HepG2 (cell line): Measurements from ENCODE around the gene OST4. TPM values are rescaled to one million over a fixed set of nuclear protein-coding genes. Genes with fewer than 3 reads are reported as not detected.

Experiments
- CBX5 ChIP-seq: sonication (generic); formaldehyde crosslinking; IDR thresholded peaks from 2 replicates; pipeline ENCODE4 v1.4.0; 2020; ENCODE audit warnings: missing genetic modification reagents, borderline replicate concordance
- IRX3 ChIP-seq: sonication (generic); formaldehyde crosslinking; IDR thresholded peaks from 2 replicates; pipeline ENCODE4 v1.8.1; 2023; ENCODE audit warnings: mild to moderate bottlenecking, low read depth, missing genetic modification reagents, borderline replicate concordance
- KAT8 ChIP-seq: IDR thresholded peaks from 2 replicates; pipeline ENCODE4 v1.6.1; 2016; ENCODE audit warnings: missing genetic modification reagents, missing compliant biosample characterization
- KDM5A ChIP-seq: fragments of 200-600 bp; sonication (generic); IDR thresholded peaks from 2 replicates; pipeline ENCODE4 v1.7.0; 2018; ENCODE audit warnings: antibody characterized with exemption, mild to moderate bottlenecking, low read length, borderline replicate concordance
- NFE2 ChIP-seq: sonication (generic); formaldehyde crosslinking; IDR thresholded peaks from 2 replicates; pipeline ENCODE4 v1.4.0; 2020; ENCODE audit warnings: missing genetic modification reagents
- RFX1 ChIP-seq: fragments of 450-650 bp; IDR thresholded peaks from 2 replicates; pipeline ENCODE4 v1.6.1; 2017
- SPEN ChIP-seq: sonication (generic); formaldehyde crosslinking; IDR thresholded peaks from 2 replicates; pipeline ENCODE4 v1.5.1; 2020; ENCODE audit warnings: low read depth, mild to moderate bottlenecking, missing genetic modification reagents
- SYNCRIP ChIP-seq: fragments of 200-400 bp; formaldehyde crosslinking; IDR thresholded peaks from 2 replicates; pipeline ENCODE4 v1.6.1; 2018; ENCODE audit warnings: mild to moderate bottlenecking, low read depth, low read length; ENCODE audit not compliant: insufficient read depth
- TEAD3 ChIP-seq: optimal IDR thresholded peaks from 2 replicates; pipeline ENCODE3; 2016; ENCODE audit warnings: borderline replicate concordance
- ZC3H13 ChIP-seq: sonication (generic); formaldehyde crosslinking; IDR thresholded peaks from 2 replicates; pipeline ENCODE4 v1.8.1; 2023; ENCODE audit warnings: mild to moderate bottlenecking, missing genetic modification reagents, moderate library complexity
- ZKSCAN5 ChIP-seq: sonication (generic); formaldehyde crosslinking; IDR thresholded peaks from 2 replicates; pipeline ENCODE4 v1.5.1; 2020; ENCODE audit warnings: mild to moderate bottlenecking, missing genetic modification reagents
- ZMYM2 ChIP-seq: sonication (generic); formaldehyde crosslinking; IDR thresholded peaks from 2 replicates; pipeline ENCODE4 v1.8.0; 2022; ENCODE audit warnings: mild to moderate bottlenecking, missing genetic modification reagents
- ZNF549 ChIP-seq: sonication (generic); formaldehyde crosslinking; IDR thresholded peaks from 2 replicates; pipeline ENCODE4 v1.5.0; 2020; ENCODE audit warnings: missing genetic modification reagents
- ZNF615 ChIP-seq: sonication (generic); formaldehyde crosslinking; IDR thresholded peaks from 2 replicates; pipeline ENCODE4 v1.5.0; 2020; ENCODE audit warnings: mild to moderate bottlenecking, missing genetic modification reagents, borderline replicate concordance
- polyA plus RNA-seq, 8 experiments: library from polyadenylated mRNA; depleted of rRNA in 3 of 8; stranded (reverse) in 7 of 8; unstranded in 1 of 8; fragments of >200 nt; fragmentation: Illumina TruSeq in 4 of 8; extraction: Trizol in 4 of 8; gene quantifications; 2 replicates each; pipeline versions ENCODE4 v1.2.1 to v1.2.3, GENCODE V29; 2011 to 2016; ENCODE audit warnings: low read depth in 4 of 8, missing spikeins in 1 of 8, mixed read lengths in 1 of 8; ENCODE audit not compliant: insufficient read depth in 1 of 8
- total RNA-seq, 5 experiments: library from RNA; depleted of rRNA; stranded (reverse); fragments of >200 nt; fragmentation: Illumina TruSeq; extraction: Trizol; gene quantifications; 2 replicates each; pipeline ENCODE4 v1.2.3, GENCODE V29; 2016; ENCODE audit warnings: low read depth in 1 of 5
- TF ChIP-seq, protein P1 (sequence below), 2 experiments: sonication (generic) in 1 of 2; formaldehyde crosslinking in 1 of 2; IDR thresholded peaks; 2 replicates each; pipeline versions ENCODE4 v1.4.0 to v1.6.1; 2016 to 2020; ENCODE audit warnings: borderline replicate concordance in 1 of 2, low read depth in 1 of 2, mild to moderate bottlenecking in 1 of 2, missing genetic modification reagents in 1 of 2
- TF ChIP-seq, protein P2 (sequence below): sonication (generic); formaldehyde crosslinking; IDR thresholded peaks from 2 replicates; pipeline ENCODE4 v1.4.0; 2020; ENCODE audit warnings: missing genetic modification reagents, borderline replicate concordance
- TF ChIP-seq, protein P3 (sequence below): IDR thresholded peaks from 2 replicates; pipeline ENCODE4 v1.6.1; 2016
- TF ChIP-seq, protein P4 (sequence below): fragments of 450-650 bp; IDR thresholded peaks from 2 replicates; pipeline ENCODE4 v1.6.1; 2017; ENCODE audit warnings: mild to moderate bottlenecking
- TF ChIP-seq, protein P5 (sequence below): sonication (generic); formaldehyde crosslinking; IDR thresholded peaks from 2 replicates; pipeline ENCODE4 v1.4.0; 2020; ENCODE audit warnings: mild to moderate bottlenecking, missing genetic modification reagents

Gene OST4
- total and polyA plus RNA-seq, 2 of the 13 experiments (the other 11 are each of a cell fraction or from before 2014, with no cell fraction given) = 498 to 584 TPM

DNA sequence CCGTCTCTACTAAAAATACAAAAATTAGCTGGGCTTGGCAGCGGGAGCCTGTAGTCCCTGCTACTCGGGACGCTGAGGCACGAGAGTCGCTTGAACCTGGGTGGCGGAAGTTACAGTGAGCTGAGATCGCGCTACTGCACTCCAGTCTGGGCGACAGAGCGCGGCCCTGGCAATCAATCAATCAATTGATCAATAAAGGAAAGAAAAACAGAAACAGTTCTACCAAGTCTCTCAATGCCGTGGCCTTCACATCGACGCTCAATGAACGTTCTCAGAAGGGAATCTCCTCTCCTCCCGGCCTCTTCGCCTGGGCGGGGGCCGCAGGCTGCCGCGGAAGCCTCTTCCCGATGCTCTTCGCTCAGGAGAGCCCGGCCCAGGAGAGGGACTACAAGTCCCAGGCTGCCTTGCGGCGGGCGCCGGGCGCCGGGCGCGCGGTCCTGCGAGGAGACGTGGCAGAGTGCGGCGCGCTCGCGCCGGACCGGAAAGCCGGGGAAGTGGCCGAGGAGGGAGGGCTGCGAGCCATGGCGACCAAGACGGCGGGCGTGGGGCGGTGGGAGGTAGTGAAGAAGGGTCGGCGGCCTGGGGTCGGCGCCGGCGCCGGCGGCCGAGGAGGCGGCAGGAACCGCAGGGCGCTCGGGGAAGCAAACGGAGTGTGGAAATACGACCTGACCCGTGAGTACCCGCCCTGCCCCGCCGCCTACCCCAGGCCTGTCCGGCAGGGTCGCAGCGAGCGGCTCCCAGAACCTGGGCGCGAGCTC lies 38.8 kb downstream of the OST4 start, which contains the start of gene TMEM214 (continued):
- TF ChIP-seq ZC3H13 (CRISPR knock-in tag) = peak; percentile 88; the same call in 1 of the 2 replicates
- TF ChIP-seq SYNCRIP = no peak
- peak; percentile 72; the same call in 1 of the 2 replicates for TF ChIP-seq KDM5A
- no peak for TF ChIP-seq ZKSCAN5 (CRISPR knock-in tag)
- TF ChIP-seq TEAD3 (CRISPR knock-in tag) = peak; percentile 30
- TF ChIP-seq, protein P1, sequence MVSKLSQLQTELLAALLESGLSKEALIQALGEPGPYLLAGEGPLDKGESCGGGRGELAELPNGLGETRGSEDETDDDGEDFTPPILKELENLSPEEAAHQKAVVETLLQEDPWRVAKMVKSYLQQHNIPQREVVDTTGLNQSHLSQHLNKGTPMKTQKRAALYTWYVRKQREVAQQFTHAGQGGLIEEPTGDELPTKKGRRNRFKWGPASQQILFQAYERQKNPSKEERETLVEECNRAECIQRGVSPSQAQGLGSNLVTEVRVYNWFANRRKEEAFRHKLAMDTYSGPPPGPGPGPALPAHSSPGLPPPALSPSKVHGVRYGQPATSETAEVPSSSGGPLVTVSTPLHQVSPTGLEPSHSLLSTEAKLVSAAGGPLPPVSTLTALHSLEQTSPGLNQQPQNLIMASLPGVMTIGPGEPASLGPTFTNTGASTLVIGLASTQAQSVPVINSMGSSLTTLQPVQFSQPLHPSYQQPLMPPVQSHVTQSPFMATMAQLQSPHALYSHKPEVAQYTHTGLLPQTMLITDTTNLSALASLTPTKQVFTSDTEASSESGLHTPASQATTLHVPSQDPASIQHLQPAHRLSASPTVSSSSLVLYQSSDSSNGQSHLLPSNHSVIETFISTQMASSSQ (IDR thresholded peaks at IDR 0.05; ENCODE audit: low read depth) = no peak
- TF ChIP-seq, protein P1 (CRISPR knock-in tag; IDR thresholded peaks at IDR 0.05; ENCODE audit: borderline replicate concordance) = peak; percentile 44
- TF ChIP-seq ZNF615 (CRISPR knock-in tag) = no peak
- TF ChIP-seq KAT8 (CRISPR knock-in tag) = peak; percentile 89
- peak; percentile 76 for TF ChIP-seq ZMYM2 (CRISPR knock-in tag)
- TF ChIP-seq, protein P2, sequence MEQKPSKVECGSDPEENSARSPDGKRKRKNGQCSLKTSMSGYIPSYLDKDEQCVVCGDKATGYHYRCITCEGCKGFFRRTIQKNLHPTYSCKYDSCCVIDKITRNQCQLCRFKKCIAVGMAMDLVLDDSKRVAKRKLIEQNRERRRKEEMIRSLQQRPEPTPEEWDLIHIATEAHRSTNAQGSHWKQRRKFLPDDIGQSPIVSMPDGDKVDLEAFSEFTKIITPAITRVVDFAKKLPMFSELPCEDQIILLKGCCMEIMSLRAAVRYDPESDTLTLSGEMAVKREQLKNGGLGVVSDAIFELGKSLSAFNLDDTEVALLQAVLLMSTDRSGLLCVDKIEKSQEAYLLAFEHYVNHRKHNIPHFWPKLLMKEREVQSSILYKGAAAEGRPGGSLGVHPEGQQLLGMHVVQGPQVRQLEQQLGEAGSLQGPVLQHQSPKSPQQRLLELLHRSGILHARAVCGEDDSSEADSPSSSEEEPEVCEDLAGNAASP (CRISPR knock-in tag) = no peak
- TF ChIP-seq CBX5 (CRISPR knock-in tag) = no peak
- TF ChIP-seq IRX3 (CRISPR knock-in tag) = no peak; the same call in 1 of the 2 replicates
- TF ChIP-seq ZNF549 (CRISPR knock-in tag) = no peak
- TF ChIP-seq, protein P3, sequence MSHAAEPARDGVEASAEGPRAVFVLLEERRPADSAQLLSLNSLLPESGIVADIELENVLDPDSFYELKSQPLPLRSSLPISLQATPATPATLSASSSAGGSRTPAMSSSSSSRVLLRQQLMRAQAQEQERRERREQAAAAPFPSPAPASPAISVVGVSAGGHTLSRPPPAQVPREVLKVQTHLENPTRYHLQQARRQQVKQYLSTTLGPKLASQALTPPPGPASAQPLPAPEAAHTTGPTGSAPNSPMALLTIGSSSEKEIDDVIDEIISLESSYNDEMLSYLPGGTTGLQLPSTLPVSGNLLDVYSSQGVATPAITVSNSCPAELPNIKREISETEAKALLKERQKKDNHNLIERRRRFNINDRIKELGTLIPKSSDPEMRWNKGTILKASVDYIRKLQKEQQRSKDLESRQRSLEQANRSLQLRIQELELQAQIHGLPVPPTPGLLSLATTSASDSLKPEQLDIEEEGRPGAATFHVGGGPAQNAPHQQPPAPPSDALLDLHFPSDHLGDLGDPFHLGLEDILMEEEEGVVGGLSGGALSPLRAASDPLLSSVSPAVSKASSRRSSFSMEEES (CRISPR knock-in tag) = 0 out of 2 replicates have a peak, but pooled peaks have one; percentile 42
- TF ChIP-seq, protein P4, sequence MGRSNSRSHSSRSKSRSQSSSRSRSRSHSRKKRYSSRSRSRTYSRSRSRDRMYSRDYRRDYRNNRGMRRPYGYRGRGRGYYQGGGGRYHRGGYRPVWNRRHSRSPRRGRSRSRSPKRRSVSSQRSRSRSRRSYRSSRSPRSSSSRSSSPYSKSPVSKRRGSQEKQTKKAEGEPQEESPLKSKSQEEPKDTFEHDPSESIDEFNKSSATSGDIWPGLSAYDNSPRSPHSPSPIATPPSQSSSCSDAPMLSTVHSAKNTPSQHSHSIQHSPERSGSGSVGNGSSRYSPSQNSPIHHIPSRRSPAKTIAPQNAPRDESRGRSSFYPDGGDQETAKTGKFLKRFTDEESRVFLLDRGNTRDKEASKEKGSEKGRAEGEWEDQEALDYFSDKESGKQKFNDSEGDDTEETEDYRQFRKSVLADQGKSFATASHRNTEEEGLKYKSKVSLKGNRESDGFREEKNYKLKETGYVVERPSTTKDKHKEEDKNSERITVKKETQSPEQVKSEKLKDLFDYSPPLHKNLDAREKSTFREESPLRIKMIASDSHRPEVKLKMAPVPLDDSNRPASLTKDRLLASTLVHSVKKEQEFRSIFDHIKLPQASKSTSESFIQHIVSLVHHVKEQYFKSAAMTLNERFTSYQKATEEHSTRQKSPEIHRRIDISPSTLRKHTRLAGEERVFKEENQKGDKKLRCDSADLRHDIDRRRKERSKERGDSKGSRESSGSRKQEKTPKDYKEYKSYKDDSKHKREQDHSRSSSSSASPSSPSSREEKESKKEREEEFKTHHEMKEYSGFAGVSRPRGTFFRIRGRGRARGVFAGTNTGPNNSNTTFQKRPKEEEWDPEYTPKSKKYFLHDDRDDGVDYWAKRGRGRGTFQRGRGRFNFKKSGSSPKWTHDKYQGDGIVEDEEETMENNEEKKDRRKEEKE = no peak
- no peak for TF ChIP-seq NFE2
- TF ChIP-seq, protein P5, sequence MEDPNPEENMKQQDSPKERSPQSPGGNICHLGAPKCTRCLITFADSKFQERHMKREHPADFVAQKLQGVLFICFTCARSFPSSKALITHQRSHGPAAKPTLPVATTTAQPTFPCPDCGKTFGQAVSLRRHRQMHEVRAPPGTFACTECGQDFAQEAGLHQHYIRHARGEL (CRISPR knock-in tag) = no peak
- peak; percentile 96 for TF ChIP-seq SPEN
- TF ChIP-seq RFX1 = no peak
